NCI-H526 (cell line): ENCODE data around the gene C11orf54.
A peak's percentile ranks its signal among the peaks of the same experiment; 100 is the strongest.
"Not testable (repeated sequence)": the region's sequence is repeated elsewhere in the genome, so short reads cannot be mapped to it uniquely, and the experiment has no call there.

ENCODE experiments used
- DNase-seq, 2 experiments: peaks; one replicate each; lab custom pipeline; 2025; lab: John Stamatoyannopoulos, UW

Gene C11orf54

GRCh38 chr11:93734427-93735222 is 6.8 kb upstream of the C11orf54 start:
- no peak for DNase-seq

GRCh38 chr11:93735627-93736026 is 5.8 kb upstream of the C11orf54 start:
- DNase-seq = no peak

GRCh38 chr11:93736129-93736528 is 5.3 kb upstream of the C11orf54 start:
- DNase-seq = no peak

- DNase-seq = no peak
Observed at GRCh38 chr11:93737904-93738612, 3.4 kb upstream of the C11orf54 start.

- no peak for DNase-seq
Observed at GRCh38 chr11:93738647-93739081, 2.8 kb upstream of the C11orf54 start.

GRCh38 chr11:93740031-93740729 is 1.3 kb upstream of the C11orf54 start:
- peak; percentile 57 to 84 for DNase-seq

- DNase-seq = peak; percentile 71 to 87
Observed at GRCh38 chr11:93740730-93741093, 760 bp upstream of the C11orf54 start.

- DNase-seq = peak; percentile 79 to 83
Observed at GRCh38 chr11:93741882-93742226, 382 bp downstream of the C11orf54 start.

- DNase-seq = no peak
Observed at GRCh38 chr11:93743291-93743690, 1.8 kb downstream of the C11orf54 start.

- DNase-seq = no peak
Observed at GRCh38 chr11:93744669-93745004, 3.2 kb downstream of the C11orf54 start.

GRCh38 chr11:93745005-93745755 is 3.7 kb downstream of the C11orf54 start:
- DNase-seq = not testable (repeated sequence)

- DNase-seq = no peak
Observed at GRCh38 chr11:93746101-93746500, 4.6 kb downstream of the C11orf54 start.

- no peak for DNase-seq
Observed at GRCh38 chr11:93747122-93747521, 5.7 kb downstream of the C11orf54 start.

GRCh38 chr11:93751001-93751400 is 9.5 kb downstream of the C11orf54 start:
- no peak for DNase-seq

- DNase-seq = no peak
Observed at GRCh38 chr11:93753241-93753640, 11.8 kb downstream of the C11orf54 start.

- DNase-seq = no peak
Observed at GRCh38 chr11:93756748-93757147, 15.3 kb downstream of the C11orf54 start.

GRCh38 chr11:93757301-93757700 is 15.8 kb downstream of the C11orf54 start:
- DNase-seq = no peak

- DNase-seq = no peak
Observed at GRCh38 chr11:93757924-93758865, 16.7 kb downstream of the C11orf54 start.

GRCh38 chr11:93759123-93759522 is 17.7 kb downstream of the C11orf54 start:
- DNase-seq = not testable (repeated sequence)

- no peak for DNase-seq
Observed at GRCh38 chr11:93761910-93762309, 20.4 kb downstream of the C11orf54 start.

- no peak for DNase-seq
Observed at GRCh38 chr11:93765551-93765950, 24.1 kb downstream of the C11orf54 start.
